Pancreas (tissue), 10 donors: Measurements from ENCODE around the gene CS. TPM values are rescaled to one million over a fixed set of nuclear protein-coding genes. Genes with fewer than 3 reads are reported as not detected.
A peak's percentile ranks its signal among the peaks of the same experiment; 100 is the strongest.

Experiments used
- ATAC-seq, 4 donors: fragments of 200-7000 bp; cut with Tn5 transposase; one replicate each; pipeline versions ENCODE4 v1.8.0 to v1.9.1; 2020; ENCODE audit warnings: mild to moderate bottlenecking in 4 of 4, moderate library complexity in 4 of 4
- DNase-seq, 6 donors: peaks; one replicate each; pipeline ENCODE4 v3.0.0-alpha.2; 2020
- FAIRE-seq: peaks from 2 replicates; lab custom pipeline; 2012; peaks lifted over from hg19 to GRCh38; lab: Jason Lieb, UNC
- H3K27ac ChIP-seq, 4 donors: fragments of 200-600 bp; sonication (generic); 1 replicate in 3 of 4; 2 replicates in 1 of 4; pipeline versions ENCODE4 v1.5.0 to v1.8.0; 2020
- H3K27me3 ChIP-seq, 4 donors: fragments of 200-600 bp; one replicate each; pipeline ENCODE4 v1.8.0; 2021
- H3K36me3 ChIP-seq, 3 donors: fragments of 200-600 bp; sonication (generic) in 1 of 3; one replicate each; pipeline versions ENCODE4 v1.5.0 to v1.8.0; 2020 to 2021
- H3K4me1 ChIP-seq, 3 donors: fragments of 200-600 bp; one replicate each; pipeline ENCODE4 v1.8.0; 2021
- H3K4me3 ChIP-seq, 4 donors: fragments of 200-600 bp; sonication (generic) in 2 of 4; one replicate each; pipeline versions ENCODE4 v1.5.0 to v1.8.0; 2020 to 2021
- H3K9me3 ChIP-seq, 4 donors: fragments of 200-600 bp; one replicate each; pipeline ENCODE4 v1.8.0; 2021
- CTCF ChIP-seq, 4 donors: fragments of 200-600 bp; sonication (generic) in 3 of 4; IDR thresholded peaks; one replicate each; pipeline versions ENCODE4 v1.5.0 to v1.8.0; 2021; ENCODE audit warnings: antibody characterized with exemption in 4 of 4
- WGBS, 2 donors: extraction: QIAGEN DNeasy Blood & Tissue Kit; methylation state at CpG; one replicate each; pipeline ENCODE4 v1.1.7; 2013; 5-methylcytosine and 5-hydroxymethylcytosine counted together
- intact Hi-C, 3 donors: fragments of 100-400 bp; cut with DNase I; formaldehyde crosslinking; loops; one replicate each; pipeline versions ENCODE4 v1.11.1 to v1.14.2; 2022
- polyA plus RNA-seq, 2 donors: library from polyadenylated mRNA; stranded (reverse); fragments of 200-250 nt; gene quantifications; one replicate each; pipeline ENCODE4 v1.2.3, GENCODE V29; 2013
- total RNA-seq, 6 donors: library from RNA; stranded (reverse); fragmentation: NEBNext Ultra II Directional in 4 of 6; extraction: Animal tissue kit (Norgen Biotek cat#: 25700) in 4 of 6; gene quantifications; one replicate each; pipeline versions ENCODE4 v1.2.1 to v1.2.4, GENCODE V29; 2021 to 2023
- donor health status: healthy with polysubstance abuse.
- donor health status: DM: no; HTN: no; CAD: no; lungs with moderate emphysema.
- donor health status: DM: no; HTN: no; CAD: no.
- donor health status: control.
- donor health status: control.
- donor health status: Bipolar disorder and iron deficiency.
- donor health status: DM: yes; HTN: yes; CAD: no.
- donor health status: DM: no; HTN: no; CAD: no.
- donor health status: DM: no; HTN: no; CAD: no.
- donor health status: DM: yes; HTN: yes; CAD: no.

CS gene
- total and polyA plus RNA-seq, 8 donors: 32.0 to 120 (median 87.7) TPM

DNA sequence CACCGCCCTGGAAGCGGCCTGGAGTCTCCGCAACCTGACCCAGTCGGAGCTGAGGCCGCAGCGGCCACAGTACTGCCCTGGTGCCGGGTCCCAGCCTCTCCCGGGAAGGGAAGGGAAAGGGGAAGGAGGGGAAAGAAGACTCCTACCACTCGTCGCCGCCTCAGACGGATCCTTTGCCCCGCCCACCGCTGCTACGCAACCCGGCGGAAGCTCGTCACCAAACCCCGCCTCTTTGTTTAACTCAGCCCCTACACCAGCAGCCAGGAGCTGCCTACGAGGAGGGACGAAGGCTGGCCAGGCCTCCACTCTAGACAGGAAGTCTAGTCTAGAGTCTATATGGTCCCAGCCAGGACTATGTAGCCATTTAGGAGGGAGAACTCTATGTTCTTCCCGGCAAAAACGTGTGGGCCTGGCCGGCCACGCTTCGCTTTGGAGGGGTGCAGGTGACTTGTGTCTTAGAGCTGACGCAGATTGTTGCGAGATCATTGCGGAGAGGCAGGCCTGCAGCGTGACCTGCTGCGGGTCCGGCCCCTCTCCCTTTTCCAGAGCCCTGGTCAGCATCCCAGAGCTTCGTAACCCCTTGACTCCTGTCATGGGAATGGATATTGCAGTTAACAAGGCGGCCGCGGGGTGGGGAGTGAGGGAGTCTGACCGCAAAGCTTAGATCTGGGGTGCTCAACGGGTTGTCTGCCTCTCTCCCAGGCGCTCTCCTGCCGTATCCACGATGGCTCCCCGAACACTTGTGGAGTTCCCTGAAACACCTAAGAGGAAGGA, 78.2 kb downstream of the CS start, which contains the start of gene RNF41:
TSS of gene RNF41 (minus strand) at position 166 of the 774 bp plus-strand sequence. CDS start 7,875 bp downstream, outside the sequence.
- DNase-seq (peak; percentile 95 to 98 (median 97)), FAIRE-seq (peak; percentile 82)
- 1 to 2% methylated on average over 35 to 42 of the region's 42 CpGs for WGBS, 2 donors

More for the DNA sequence above, 78.2 kb downstream of the CS start, which contains the start of gene RNF41:
- peaks cover 0 to 28% (median 10%) of the 10 kb centered on the region in 3 donors for H3K4me1 ChIP-seq
- intact Hi-C loops: no loop called here
- peak within 1 kb of the TSS; percentile 89 to 99 (median 98) for H3K27ac ChIP-seq
- H3K27me3 ChIP-seq: no peaks in the 10 kb centered on the region
- H3K36me3 ChIP-seq: no peaks in the 10 kb centered on the region
- peak within 1 kb of the TSS; percentile 42 to 69 (median 62) for H3K4me3 ChIP-seq
- H3K9me3 ChIP-seq: no peaks in the 10 kb centered on the region
- peak; percentile 81 to 92 (median 86) for ATAC-seq
- no peak for TF ChIP-seq CTCF (IDR thresholded peaks at IDR 0.05)

Other genes starting within 250 kb of the CS start
- 100 to 1,000 TPM in 1 of 6 donors, 10 to 100 TPM in 5; 29.5 to 106 (median 50.7) TPM for gene ERBB3, start 220.2 kb downstream of the CS start, total RNA-seq
- gene ERBB3, start 220.2 kb downstream of the CS start, polyA plus RNA-seq: 10 to 100 TPM; 35.1 to 50.1 TPM
- 10 to 100 TPM; 30.1 to 59.8 (median 42.7) TPM for gene PA2G4, start 195.8 kb downstream of the CS start, total RNA-seq
- gene PA2G4, start 195.8 kb downstream of the CS start, polyA plus RNA-seq: 10 to 100 TPM; 38.2 to 43.5 TPM
- 1,000 to 10,000 TPM; 2,275 to 3,960 (median 2,741) TPM for gene RPL41, start 183.7 kb downstream of the CS start, total RNA-seq
- 1,000 to 10,000 TPM; 1,821 to 3,381 TPM for gene RPL41, start 183.7 kb downstream of the CS start, polyA plus RNA-seq
- 1 to 10 TPM; 2.6 to 4.1 (median 3.2) TPM for gene ZC3H10, start 182.1 kb downstream of the CS start, total RNA-seq
- gene ZC3H10, start 182.1 kb downstream of the CS start, polyA plus RNA-seq: 1 to 10 TPM; 1.9 to 3.0 TPM
- 10 to 100 TPM; 42.8 to 55.1 (median 46.5) TPM for gene ESYT1, start 172.1 kb downstream of the CS start, total RNA-seq
- 10 to 100 TPM; 22.5 to 40.2 TPM for gene ESYT1, start 172.1 kb downstream of the CS start, polyA plus RNA-seq
- gene MYL6B, start 147.7 kb downstream of the CS start, total RNA-seq: 10 to 100 TPM in 5 of 6 donors, 1 to 10 TPM in 1; 6.7 to 18.2 (median 14.7) TPM
- gene MYL6B, start 147.7 kb downstream of the CS start, polyA plus RNA-seq: 10 to 100 TPM; 39.3 to 65.9 TPM
- 100 to 1,000 TPM; 270 to 669 (median 431) TPM for gene MYL6, start 142.0 kb downstream of the CS start, total RNA-seq
- 1,000 to 10,000 TPM in 1 of 2 donors, 100 to 1,000 TPM in 1; 887 to 1,217 TPM for gene MYL6, start 142.0 kb downstream of the CS start, polyA plus RNA-seq
- 10 to 100 TPM; 26.3 to 64.5 (median 38.2) TPM for gene SMARCC2, start 110.8 kb downstream of the CS start, total RNA-seq
- 10 to 100 TPM; 33.1 to 42.2 TPM for gene SMARCC2, start 110.8 kb downstream of the CS start, polyA plus RNA-seq
- 10 to 100 TPM; 11.6 to 21.9 (median 16.7) TPM for gene RNF41, start 78.4 kb downstream of the CS start, total RNA-seq
- gene RNF41, start 78.4 kb downstream of the CS start, polyA plus RNA-seq: 10 to 100 TPM in 1 of 2 donors, 1 to 10 TPM in 1; 6.8 to 16.2 TPM
- gene NABP2, start 76.0 kb downstream of the CS start, total RNA-seq: 10 to 100 TPM; 14.3 to 23.6 (median 18.3) TPM
- gene NABP2, start 76.0 kb downstream of the CS start, polyA plus RNA-seq: 10 to 100 TPM; 14.1 to 17.9 TPM
- 100 to 1,000 TPM; 108 to 289 (median 226) TPM for gene SLC39A5, start 70.3 kb downstream of the CS start, total RNA-seq
- 100 to 1,000 TPM; 307 to 615 TPM for gene SLC39A5, start 70.3 kb downstream of the CS start, polyA plus RNA-seq
- 10 to 100 TPM; 12.1 to 25.1 (median 17.9) TPM for gene ANKRD52, start 41.9 kb downstream of the CS start, total RNA-seq
- gene ANKRD52, start 41.9 kb downstream of the CS start, polyA plus RNA-seq: 10 to 100 TPM in 1 of 2 donors, 1 to 10 TPM in 1; 8.0 to 12.2 TPM
- gene COQ10A, start 33.4 kb downstream of the CS start, total RNA-seq: 10 to 100 TPM in 4 of 6 donors, 1 to 10 TPM in 2; 8.0 to 12.9 (median 11.1) TPM
- 10 to 100 TPM; 23.8 to 36.4 TPM for gene COQ10A, start 33.4 kb downstream of the CS start, polyA plus RNA-seq
- gene CNPY2, start 15.7 kb upstream of the CS start, total RNA-seq: 10 to 100 TPM; 45.3 to 94.2 (median 66.3) TPM
- 100 to 1,000 TPM; 109 to 141 TPM for gene CNPY2, start 15.7 kb upstream of the CS start, polyA plus RNA-seq
- gene PAN2, start 33.7 kb upstream of the CS start, total RNA-seq: 10 to 100 TPM; 24.3 to 73.0 (median 41.7) TPM
- 100 to 1,000 TPM in 1 of 2 donors, 10 to 100 TPM in 1; 78.5 to 111 TPM for gene PAN2, start 33.7 kb upstream of the CS start, polyA plus RNA-seq
- 1 to 10 TPM in 2 of 6 donors, under 1 TPM in 3, not detected in 1; 0.20 to 3.7 (median 0.41) TPM for gene IL23A, start 38.6 kb upstream of the CS start, total RNA-seq
- 1 to 10 TPM in 1 of 2 donors, under 1 TPM in 1; 0.38 to 1.3 TPM for gene IL23A, start 38.6 kb upstream of the CS start, polyA plus RNA-seq
- gene STAT2, start 59.8 kb upstream of the CS start, total RNA-seq: 10 to 100 TPM; 25.5 to 88.5 (median 38.4) TPM
- gene STAT2, start 59.8 kb upstream of the CS start, polyA plus RNA-seq: 10 to 100 TPM; 48.4 to 57.3 TPM
- gene APOF, start 62.5 kb upstream of the CS start, total RNA-seq: under 1 TPM in 1 of 6 donors, not detected in 5; 0.13 TPM
- under 1 TPM in 1 of 2 donors, not detected in 1; 0.05 TPM for gene APOF, start 62.5 kb upstream of the CS start, polyA plus RNA-seq
- 1 to 10 TPM; 3.7 to 5.8 (median 4.5) TPM for gene TIMELESS, start 149.1 kb upstream of the CS start, total RNA-seq
- gene TIMELESS, start 149.1 kb upstream of the CS start, polyA plus RNA-seq: 1 to 10 TPM; 5.6 to 7.6 TPM
- gene MIP, start 154.3 kb upstream of the CS start, total RNA-seq: not detected
- gene MIP, start 154.3 kb upstream of the CS start, polyA plus RNA-seq: not detected
- 1 to 10 TPM; 1.5 to 2.9 (median 1.9) TPM for gene SPRYD4, start 168.2 kb upstream of the CS start, total RNA-seq
- 1 to 10 TPM; 2.1 to 2.3 TPM for gene SPRYD4, start 168.2 kb upstream of the CS start, polyA plus RNA-seq
- 10 to 100 TPM; 14.6 to 49.1 (median 31.0) TPM for gene GLS2, start 187.8 kb upstream of the CS start, total RNA-seq
- 10 to 100 TPM; 33.6 to 35.5 TPM for gene GLS2, start 187.8 kb upstream of the CS start, polyA plus RNA-seq
- 10 to 100 TPM in 4 of 6 donors, 1 to 10 TPM in 2; 8.5 to 30.8 (median 12.1) TPM for gene RBMS2, start 221.5 kb upstream of the CS start, total RNA-seq
- 1 to 10 TPM; 5.4 to 6.2 TPM for gene RBMS2, start 221.5 kb upstream of the CS start, polyA plus RNA-seq